ENCODE results near the gene ZDHHC14.
A peak's percentile ranks its signal among the peaks of the same experiment; 100 is the strongest.

ZDHHC14 gene

DNA sequence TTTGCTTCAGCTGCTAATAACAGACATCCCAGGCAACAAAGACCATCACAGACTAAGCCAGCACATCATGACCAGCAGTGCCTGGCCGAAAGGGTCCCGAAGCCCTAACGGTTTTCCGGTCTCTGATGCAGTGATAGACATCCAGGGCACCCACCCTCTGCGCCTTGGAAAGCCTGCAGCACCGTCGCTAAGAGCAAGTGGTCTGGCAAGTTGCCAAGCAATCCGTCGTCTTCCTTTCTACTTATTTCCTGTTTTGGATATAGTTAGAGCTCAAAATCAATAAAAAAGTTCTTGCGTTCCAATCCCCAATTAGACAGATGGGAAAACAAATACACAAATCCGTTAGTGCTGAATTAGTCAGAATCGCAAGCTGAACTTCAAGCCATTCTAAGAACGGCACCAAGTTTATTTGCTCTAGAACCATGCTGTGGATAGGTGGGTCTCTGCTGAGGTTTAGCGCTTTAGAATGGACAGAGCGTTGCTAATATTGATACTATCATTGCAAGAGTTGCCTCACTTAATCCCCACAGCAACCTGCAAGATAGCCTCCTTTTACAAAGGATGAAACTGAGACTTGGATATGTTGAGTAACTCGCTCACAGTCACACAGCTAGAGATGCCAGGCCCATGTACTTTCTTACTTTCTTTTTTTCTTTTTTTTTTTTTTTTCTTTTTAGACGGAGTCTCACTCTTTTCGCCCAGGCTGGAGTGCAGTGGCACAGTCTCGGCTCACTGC lies 278.7 kb downstream of the ZDHHC14 start:
- DNase-seq: peak in 1 of 56 donors; percentile 14

DNA sequence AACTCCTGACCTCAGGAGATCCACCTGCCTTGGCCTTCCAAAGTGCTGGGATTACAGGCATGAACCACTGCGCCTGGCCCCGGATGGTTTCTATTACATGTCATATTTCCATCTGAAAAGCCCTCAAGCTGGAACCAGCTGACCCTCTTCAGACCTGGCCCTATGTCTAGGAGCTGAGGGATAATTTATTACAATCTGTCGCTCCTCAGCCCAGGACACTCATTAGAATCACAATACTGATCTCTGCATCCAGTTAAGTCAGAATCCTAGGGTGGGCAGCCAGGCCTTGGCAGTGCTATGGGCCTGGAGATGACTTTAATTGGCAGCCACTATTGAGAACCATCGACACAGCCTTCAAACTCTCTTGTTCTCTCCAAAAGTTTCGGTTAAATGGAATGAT lies 279.4 kb downstream of the ZDHHC14 start:
- DNase-seq: no peak

DNA sequence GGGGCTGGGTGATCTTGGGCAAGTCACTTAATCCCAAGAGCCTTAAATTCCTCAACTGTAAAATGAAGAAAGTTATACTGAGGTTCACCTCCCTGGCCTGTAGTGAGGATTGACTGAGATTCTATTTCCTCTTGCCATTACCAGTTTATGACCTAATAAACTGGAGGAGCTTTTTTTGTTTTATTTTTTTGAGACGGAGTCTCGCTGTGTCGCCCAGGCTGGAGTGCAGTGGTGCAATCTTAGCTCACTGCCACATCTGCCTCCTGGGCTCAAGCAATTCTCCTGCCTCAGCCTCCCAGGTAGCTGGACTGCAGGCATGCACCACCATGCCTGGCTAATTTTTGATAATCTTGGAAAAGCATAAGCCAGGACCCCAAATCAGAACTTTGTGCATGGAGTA lies 280.7 kb downstream of the ZDHHC14 start:
- no peak for DNase-seq

DNA sequence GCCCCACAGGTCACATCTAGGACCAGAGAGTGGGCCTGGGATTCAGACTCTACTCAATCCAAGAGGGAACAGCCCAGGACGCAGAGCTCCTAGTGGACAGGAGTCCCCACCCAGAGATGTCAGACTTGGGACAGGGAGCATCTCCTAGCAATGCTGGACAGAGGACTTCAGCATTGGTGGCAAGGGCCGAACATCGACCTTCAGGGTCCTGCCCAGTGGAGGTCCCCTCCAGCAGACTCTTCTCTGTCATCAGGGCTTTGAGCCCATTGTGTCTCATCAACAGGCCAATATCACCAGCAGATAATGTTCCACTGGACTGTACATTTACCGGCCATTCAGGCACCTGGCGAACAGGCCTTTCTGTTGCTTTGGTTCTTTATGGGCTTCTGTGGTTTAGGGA lies 282.3 kb downstream of the ZDHHC14 start:
- DNase-seq: no peak

GRCh38 chr6:157665180-157665579 lies 284.2 kb downstream of the ZDHHC14 start:
- no peak for DNase-seq

DNA sequence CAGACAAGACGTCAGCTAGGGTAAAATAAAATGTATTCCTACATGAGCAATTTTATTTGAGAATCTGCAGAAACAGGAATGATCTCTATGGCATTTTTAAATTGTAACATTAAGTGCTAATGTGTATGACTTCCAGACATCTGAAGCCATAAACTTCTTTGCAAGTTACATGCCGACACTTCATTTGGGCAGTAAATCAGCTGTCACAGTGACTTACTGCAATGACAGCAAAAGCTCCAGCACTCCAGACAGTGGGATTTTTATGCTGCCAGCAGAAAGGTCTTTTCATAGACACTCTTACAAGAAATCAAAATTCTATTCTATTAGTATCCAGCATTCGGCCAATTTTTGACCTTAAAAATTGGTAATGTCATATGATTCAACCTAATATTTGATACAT lies 285.7 kb downstream of the ZDHHC14 start:
- DNase-seq: no peak

DNA sequence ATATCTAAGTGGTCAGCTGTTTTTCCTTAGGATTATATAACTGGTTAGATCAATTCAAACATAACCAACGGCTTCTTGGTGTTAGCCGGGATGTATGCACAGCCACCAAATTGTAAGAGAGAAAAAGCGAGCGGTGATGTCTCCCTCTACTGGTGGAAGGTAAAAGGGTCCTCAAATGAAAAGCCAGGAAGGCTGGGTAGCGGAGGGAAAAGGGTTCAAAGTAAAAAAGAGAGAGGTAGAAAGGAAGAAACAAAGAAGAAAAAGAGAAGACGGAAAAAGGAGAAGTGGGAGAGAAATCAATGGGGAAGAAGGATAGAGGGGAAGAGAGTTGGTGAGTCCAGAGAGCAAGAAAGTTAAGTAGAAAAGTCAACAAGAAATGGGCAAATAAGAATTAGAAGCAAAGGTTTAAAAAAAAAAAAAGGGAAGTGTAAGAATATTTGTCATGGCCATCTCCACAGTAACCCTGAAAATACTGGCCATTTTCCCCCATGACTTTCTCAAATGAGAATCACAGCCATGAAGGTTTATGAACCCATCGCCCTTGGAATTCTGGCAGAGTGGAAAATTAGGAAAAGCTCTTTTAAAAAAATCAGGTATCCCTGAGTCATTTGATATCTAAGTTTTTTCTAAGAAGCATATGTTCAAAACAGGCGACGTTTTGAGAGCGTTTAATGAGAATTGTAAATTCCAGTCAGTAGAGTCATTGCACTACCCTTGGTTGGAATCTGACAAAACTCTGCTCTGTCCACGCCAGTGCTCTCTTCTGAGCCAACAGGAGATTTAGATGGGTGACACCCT lies 286.4 kb downstream of the ZDHHC14 start:
- DNase-seq: peak in 34 of 56 donors; percentile 5 to 80 (median 30)

GRCh38 chr6:157668009-157668401 lies 287.0 kb downstream of the ZDHHC14 start:
- no peak for DNase-seq

DNA sequence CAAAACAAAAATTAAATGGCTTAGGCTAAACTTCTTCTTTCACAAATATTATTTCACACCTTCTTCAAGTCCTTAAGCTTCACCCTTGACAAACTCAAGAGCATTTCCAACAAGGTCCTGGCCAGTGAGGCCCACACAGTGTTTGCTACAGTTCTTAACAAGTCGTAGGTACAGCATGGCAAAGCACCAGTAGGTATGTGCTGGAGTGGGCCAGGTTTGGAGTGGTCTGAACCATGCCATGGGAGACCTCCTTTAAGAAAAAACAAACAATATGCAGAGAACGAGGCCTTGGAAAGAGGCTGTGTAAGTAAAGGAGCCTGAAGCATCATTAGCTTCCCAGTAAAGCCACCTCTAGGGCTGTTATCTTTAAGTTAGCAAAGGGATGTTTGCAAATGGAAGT lies 287.7 kb downstream of the ZDHHC14 start:
- no peak for DNase-seq

DNA sequence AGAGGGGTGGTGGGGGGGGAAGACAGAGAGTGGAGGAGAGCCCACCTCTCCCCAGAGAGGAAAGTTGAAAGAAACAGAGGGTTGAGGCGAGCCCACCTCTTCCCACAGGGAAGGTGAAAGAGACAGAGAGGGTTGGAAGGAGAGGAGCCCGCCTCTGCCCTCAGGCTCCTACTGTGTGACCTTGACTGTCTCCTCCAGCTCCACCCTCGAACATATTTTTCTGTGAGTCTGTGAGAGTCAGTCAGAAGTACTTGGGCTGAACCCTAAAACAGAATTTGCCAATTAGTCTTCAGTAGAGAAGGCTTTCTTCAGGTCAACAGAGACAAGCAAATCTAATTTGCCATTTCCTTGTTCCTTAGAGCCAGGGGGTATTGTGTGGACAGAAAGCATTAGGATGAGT lies 288.3 kb downstream of the ZDHHC14 start:
- no peak for DNase-seq

- DNase-seq: peak in 46 of 56 donors; percentile 8 to 74 (median 34)
Observed at GRCh38 chr6:157669747-157670216, 288.8 kb downstream of the ZDHHC14 start.

DNA sequence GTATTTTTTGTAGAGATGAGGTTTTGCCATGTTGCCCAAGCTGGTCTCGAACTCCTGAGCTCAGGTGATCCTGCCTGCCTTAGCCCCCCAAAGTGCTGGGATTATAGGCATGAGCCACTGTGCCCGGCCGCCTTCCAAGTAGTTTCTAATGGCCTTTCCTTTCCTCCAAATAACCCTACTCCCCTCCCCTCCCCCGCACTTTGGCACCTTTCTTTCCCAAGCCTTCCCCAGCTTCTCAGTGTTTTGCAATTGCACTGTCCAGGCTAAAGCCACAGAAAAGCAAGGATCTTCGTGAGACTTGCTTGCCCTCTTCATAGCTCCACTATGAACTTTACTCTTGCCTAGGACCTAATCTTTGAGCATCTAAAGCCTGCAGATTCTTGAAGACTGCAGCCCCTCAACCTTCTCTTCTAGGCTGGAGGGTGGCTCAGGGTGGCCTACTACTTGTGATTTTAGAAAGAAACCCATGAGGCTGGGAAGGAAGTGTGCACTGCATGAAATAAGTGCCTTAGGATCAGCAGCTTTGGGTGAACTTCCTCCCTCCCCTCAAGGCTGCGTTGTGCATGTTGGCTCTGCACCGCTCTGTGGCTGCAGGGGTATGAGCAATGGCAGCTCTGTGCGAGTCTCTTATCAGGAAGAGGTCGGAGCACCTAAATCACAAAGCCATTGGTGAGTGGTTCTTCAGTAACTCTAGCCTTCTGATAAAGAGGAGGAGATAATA lies 289.6 kb downstream of the ZDHHC14 start:
- DNase-seq: no peak

DNA sequence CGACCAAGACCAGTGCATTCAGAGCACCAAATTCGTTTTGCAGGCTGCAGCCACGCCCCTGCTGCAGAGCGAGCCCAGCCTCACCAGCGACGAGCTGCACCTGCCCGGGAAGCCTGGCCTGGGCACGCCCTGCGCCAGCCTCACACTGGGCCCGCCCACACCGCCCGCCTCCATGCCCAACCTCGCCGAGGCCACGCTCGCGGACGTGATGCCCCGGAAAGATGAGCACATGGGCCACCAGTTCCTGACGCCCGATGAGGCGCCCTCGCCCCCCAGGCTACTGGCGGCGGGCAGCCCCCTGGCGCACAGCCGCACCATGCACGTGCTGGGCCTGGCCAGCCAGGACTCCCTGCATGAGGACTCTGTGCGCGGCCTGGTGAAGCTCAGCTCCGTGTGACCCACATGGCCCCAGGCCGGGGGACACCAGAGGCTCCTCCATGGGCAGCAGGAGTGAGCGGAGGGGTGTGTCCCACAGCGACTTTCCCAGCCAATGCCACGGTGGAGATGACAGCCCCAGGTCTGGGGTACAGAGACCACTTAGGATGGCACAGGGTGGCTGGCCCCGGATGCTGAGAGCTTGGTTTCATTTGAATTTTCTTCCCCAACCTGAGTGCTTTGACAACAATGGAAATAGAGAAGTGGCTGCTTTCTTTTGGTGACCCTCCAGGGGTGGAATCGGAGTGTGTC lies 291.9 kb downstream of the ZDHHC14 start:
- DNase-seq: no peak

DNA sequence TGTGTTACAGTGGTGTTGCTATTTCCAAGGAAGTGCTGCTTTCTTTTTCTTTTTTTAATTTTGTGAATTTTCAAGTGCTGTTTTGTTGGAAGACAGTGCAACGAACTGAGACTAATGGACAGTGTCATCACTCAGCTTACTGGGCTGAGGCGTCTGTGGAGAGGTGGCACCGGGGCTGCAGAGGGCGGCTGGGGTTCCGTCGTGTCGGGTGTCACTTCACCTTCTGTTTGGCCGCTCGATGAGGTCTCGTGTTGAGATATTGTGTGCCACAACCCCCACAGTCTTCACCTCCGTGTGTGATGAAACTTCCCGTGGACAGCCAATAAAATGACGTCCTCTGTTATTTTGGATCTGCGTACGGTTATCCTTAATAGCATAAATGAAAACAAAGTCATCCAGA lies 292.6 kb downstream of the ZDHHC14 start:
- no peak for DNase-seq

DNA sequence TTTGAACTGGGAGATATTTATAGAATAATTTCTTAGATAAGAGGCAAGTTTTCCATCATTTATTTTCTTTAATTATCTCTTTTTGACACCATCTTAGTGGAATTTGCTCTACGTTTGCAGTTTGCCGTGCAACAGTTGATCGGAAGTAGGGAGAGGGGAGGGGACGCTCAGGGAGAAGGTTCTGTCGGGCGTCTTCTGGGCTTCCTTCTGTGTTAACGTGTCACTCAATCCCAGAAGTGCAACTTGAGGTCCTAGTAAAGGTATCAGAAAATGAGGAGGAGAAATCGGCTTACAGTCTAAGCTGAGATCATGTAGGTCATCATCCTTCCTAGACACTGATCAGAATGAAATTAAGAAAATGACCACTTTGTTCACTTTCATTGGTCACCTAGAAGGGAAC lies 293.1 kb downstream of the ZDHHC14 start:
- DNase-seq: no peak

DNA sequence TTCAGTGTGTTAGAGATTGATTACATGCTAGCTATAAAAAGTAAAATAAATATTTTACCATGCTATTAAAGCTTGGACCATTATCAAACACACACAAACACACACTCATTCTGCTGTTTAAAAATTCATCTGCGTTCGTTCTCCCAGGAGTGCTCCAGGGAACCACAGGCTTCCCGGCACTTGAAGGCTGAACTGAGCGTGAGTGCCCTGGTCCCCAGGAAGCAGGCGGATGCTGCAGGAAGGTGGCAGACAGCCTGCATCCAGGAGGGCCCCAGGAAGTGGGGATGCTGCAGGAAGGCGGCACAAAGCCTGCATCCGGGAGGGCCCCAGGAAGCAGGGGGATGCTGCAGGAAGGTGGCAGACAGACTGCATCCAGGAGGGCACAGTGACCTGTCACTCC lies 294.8 kb downstream of the ZDHHC14 start:
- DNase-seq: no peak

GRCh38 chr6:157676241-157676640 lies 295.3 kb downstream of the ZDHHC14 start:
- DNase-seq: no peak

GRCh38 chr6:157677235-157677634 lies 296.2 kb downstream of the ZDHHC14 start:
- no peak for DNase-seq

DNA sequence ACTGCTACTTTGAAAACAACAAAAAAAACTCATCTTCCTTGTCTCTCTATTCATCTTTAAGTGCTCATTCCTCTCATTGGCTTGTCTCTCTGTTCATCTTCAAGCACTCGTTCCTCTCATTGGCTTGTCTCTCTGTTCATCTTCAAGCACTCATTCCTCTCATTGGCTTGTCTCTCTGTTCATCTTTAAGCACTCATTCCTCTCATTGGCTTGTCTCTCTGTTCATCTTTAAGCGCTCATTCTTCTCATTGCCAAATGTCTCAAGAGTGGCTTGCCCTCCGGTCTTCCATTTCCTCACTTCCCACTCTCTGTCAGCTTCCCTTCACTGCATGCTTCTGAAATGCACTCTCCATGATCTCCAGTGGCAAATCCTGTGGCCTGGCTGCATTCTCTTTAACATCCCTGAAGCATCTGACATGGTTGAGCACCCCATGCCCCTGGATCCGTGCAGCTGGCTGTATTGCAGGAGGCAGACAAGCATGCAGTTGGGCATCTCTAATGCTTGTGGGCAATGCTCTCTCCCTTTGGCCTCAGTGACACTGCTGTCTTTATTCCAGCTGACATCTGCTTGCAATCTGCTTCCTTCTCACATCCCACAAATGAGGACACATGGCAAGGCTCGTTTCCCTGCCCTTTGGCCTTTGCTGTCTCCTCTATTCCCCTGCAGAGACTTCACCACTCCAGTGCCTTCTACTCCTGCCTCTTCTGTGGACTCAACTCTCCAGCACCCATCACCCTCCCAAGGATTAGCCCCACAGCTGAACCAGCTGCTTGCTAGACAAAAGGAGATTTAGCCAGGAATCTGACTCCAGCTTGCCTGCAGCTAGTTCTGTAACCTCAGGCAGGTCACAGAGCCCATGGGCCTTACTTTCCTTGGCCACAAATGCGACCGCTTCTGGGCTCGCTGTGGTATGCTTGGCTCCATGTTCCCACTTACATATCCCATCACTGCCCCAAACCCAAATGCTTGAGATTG lies 298.9 kb downstream of the ZDHHC14 start:
- DNase-seq: no peak

- DNase-seq: no peak
Observed at GRCh38 chr6:157681041-157681650, 300.2 kb downstream of the ZDHHC14 start.
